H1 (cell line): ENCODE results near the gene KDM6B. TPM values are rescaled to one million over a fixed set of nuclear protein-coding genes. Genes with fewer than 3 reads are reported as not detected.

Source experiments
- CTCF ChIA-PET: fragments of 300-600 bp; sonication (Branson Sonifier 250); formaldehyde crosslinking; loops from one replicate; lab custom pipeline; 2021; ENCODE audit not compliant: partially characterized antibody; lab: Charles Lee
- POLR2A ChIA-PET: fragments of 300-600 bp; sonication (Branson Sonifier 250); formaldehyde crosslinking; loops from one replicate; lab custom pipeline; 2021; ENCODE audit warnings: inconsistent platforms; ENCODE audit not compliant: partially characterized antibody; lab: Charles Lee
- DNase-seq, 2 experiments: peaks; one replicate each; pipeline versions ENCODE4 v3.0.0 to v3.0.0-alpha.2; 2010 to 2022; ENCODE audit warnings: low spot score in 2 of 2, low read depth in 1 of 2, mixed read lengths in 1 of 2
- FAIRE-seq: peaks from 2 replicates; lab custom pipeline; 2011; peaks lifted over from hg19 to GRCh38; lab: Jason Lieb, UNC
- H2AFZ ChIP-seq: 2 replicates; pipeline ENCODE4 v1.8.1; 2012; ENCODE audit warnings: low read length, inconsistent platforms
- H2AK5ac ChIP-seq: 2 replicates; pipeline ENCODE4 v1.6.1; 2013; ENCODE audit warnings: low read depth, low read length
- H2BK120ac ChIP-seq: replicated peaks from 2 replicates; pipeline ENCODE3; 2013; ENCODE audit warnings: low read depth, low read length, inconsistent platforms
- H2BK12ac ChIP-seq: 2 replicates; pipeline ENCODE4 v1.6.1; 2013; ENCODE audit warnings: low read depth, low read length
- H2BK15ac ChIP-seq: 2 replicates; pipeline ENCODE4 v1.6.1; 2013; ENCODE audit warnings: low read length
- H2BK20ac ChIP-seq: 2 replicates; pipeline ENCODE4 v1.6.1; 2013; ENCODE audit warnings: low read length
- H2BK5ac ChIP-seq: 2 replicates; pipeline ENCODE4 v1.6.1; 2013; ENCODE audit warnings: low read depth, low read length
- H3K14ac ChIP-seq: 2 replicates; pipeline ENCODE4 v1.6.1; 2013; ENCODE audit warnings: inconsistent platforms; ENCODE audit not compliant: insufficient read length
- H3K18ac ChIP-seq: 2 replicates; pipeline ENCODE4 v1.6.1; 2013; ENCODE audit warnings: low read length; ENCODE audit errors: extremely low read depth
- H3K23ac ChIP-seq: 2 replicates; pipeline ENCODE4 v1.6.1; 2013; ENCODE audit warnings: inconsistent platforms; ENCODE audit not compliant: insufficient read length
- H3K23me2 ChIP-seq: 2 replicates; pipeline ENCODE4 v1.6.1; 2013; ENCODE audit warnings: low read depth, low read length
- H3K27ac ChIP-seq: 2 replicates; pipeline ENCODE4 v1.6.1; 2011; ENCODE audit warnings: low read depth, low read length, inconsistent platforms
- H3K27me3 ChIP-seq, 4 experiments: replicated peaks in 1 of 4; 1 replicate in 1 of 4; 2 replicates in 3 of 4; pipeline versions ENCODE4 v1.6.1 to v1.8.1; 2011 to 2013; ENCODE audit warnings: low read length in 3 of 4, mild to moderate bottlenecking in 3 of 4, inconsistent platforms in 2 of 4, mixed read lengths in 2 of 4, moderate library complexity in 1 of 4; ENCODE audit not compliant: control insufficient read depth in 3 of 4, insufficient read depth in 3 of 4; ENCODE audit errors: extremely low read depth in 1 of 4
- H3K36me3 ChIP-seq, 4 experiments: 2 replicates each; pipeline versions ENCODE4 v1.6.1 to v1.8.1; 2011 to 2013; ENCODE audit warnings: mild to moderate bottlenecking in 4 of 4, low read length in 3 of 4, moderate library complexity in 2 of 4, control low read depth in 1 of 4, inconsistent platforms in 1 of 4; ENCODE audit not compliant: insufficient read depth in 4 of 4, control insufficient read depth in 2 of 4
- H3K4ac ChIP-seq: replicated peaks from 2 replicates; pipeline ENCODE3; 2013; ENCODE audit warnings: low read length, low read depth, mixed read lengths, inconsistent platforms; ENCODE audit not compliant: insufficient read length
- H3K4me1 ChIP-seq, 4 experiments: replicated peaks in 1 of 4; 1 replicate in 1 of 4; 2 replicates in 3 of 4; pipeline versions ENCODE4 v1.6.1 to v1.8.1; 2011 to 2013; ENCODE audit warnings: low read length in 3 of 4, inconsistent platforms in 2 of 4, mixed read lengths in 1 of 4; ENCODE audit not compliant: insufficient read depth in 4 of 4, control insufficient read depth in 3 of 4
- H3K4me2 ChIP-seq, 2 experiments: 2 replicates each; pipeline versions ENCODE4 v1.6.1 to v1.8.1; 2011 to 2013; ENCODE audit warnings: low read depth in 2 of 2, low read length in 2 of 2, control low read depth in 1 of 2, inconsistent platforms in 1 of 2, mild to moderate bottlenecking in 1 of 2; ENCODE audit not compliant: insufficient read depth in 1 of 2
- H3K4me3 ChIP-seq, 4 experiments: fragments of 200-600, 300-600 bp in 1 of 4; sonication (generic), shearing (Covaris generic), sonication (Bioruptor Twin) in 1 of 4; 2 replicates each; pipeline versions ENCODE4 v1.5.1 to v1.8.1; 2011 to 2016; ENCODE audit warnings: low read length in 4 of 4, low read depth in 3 of 4, control low read depth in 2 of 4, inconsistent platforms in 2 of 4, mild to moderate bottlenecking in 2 of 4, mixed read lengths in 1 of 4, moderate library complexity in 1 of 4; ENCODE audit not compliant: insufficient read depth in 2 of 4; ENCODE audit errors: extremely low read depth in 1 of 4
- H3K56ac ChIP-seq: replicated peaks from 2 replicates; pipeline ENCODE3; 2013; ENCODE audit warnings: low read depth, mild to moderate bottlenecking, mixed read lengths, low read length, inconsistent platforms; ENCODE audit not compliant: insufficient read length
- H3K79me1 ChIP-seq: 2 replicates; pipeline ENCODE4 v1.6.1; 2013; ENCODE audit warnings: low read depth, low read length, control low read depth
- H3K79me2 ChIP-seq, 2 experiments: 2 replicates each; pipeline versions ENCODE4 v1.6.1 to v1.8.1; 2012 to 2013; ENCODE audit warnings: low read length in 2 of 2, mild to moderate bottlenecking in 2 of 2, inconsistent platforms in 1 of 2; ENCODE audit not compliant: insufficient read depth in 2 of 2, control insufficient read depth in 1 of 2
- H3K9ac ChIP-seq, 4 experiments: replicated peaks in 1 of 4; 1 replicate in 1 of 4; 2 replicates in 3 of 4; pipeline versions ENCODE4 v1.6.1 to v1.8.1; 2011 to 2013; ENCODE audit warnings: low read depth in 3 of 4, low read length in 3 of 4, control low read depth in 2 of 4, mild to moderate bottlenecking in 2 of 4, moderate library complexity in 2 of 4, inconsistent platforms in 1 of 4; ENCODE audit errors: extremely low read depth in 1 of 4
- H3K9me3 ChIP-seq, 2 experiments: 2 replicates each; pipeline versions ENCODE4 v1.6.1 to v1.8.1; 2012 to 2013; ENCODE audit warnings: mild to moderate bottlenecking in 2 of 2, moderate library complexity in 2 of 2, control low read depth in 1 of 2, inconsistent platforms in 1 of 2, low read depth in 1 of 2, low read length in 1 of 2, mixed read lengths in 1 of 2; ENCODE audit not compliant: insufficient read depth in 2 of 2
- H4K20me1 ChIP-seq, 2 experiments: replicated peaks in 1 of 2; 2 replicates each; pipeline versions ENCODE3 to v1.8.1; 2011 to 2013; ENCODE audit warnings: inconsistent platforms in 2 of 2, low read length in 2 of 2, mild to moderate bottlenecking in 1 of 2; ENCODE audit not compliant: insufficient read depth in 2 of 2, control insufficient read depth in 1 of 2
- H4K5ac ChIP-seq: 2 replicates; pipeline ENCODE4 v1.6.1; 2013; ENCODE audit warnings: low read length, low read depth, mixed read lengths, inconsistent platforms; ENCODE audit not compliant: insufficient read length
- H4K8ac ChIP-seq: 2 replicates; pipeline ENCODE4 v1.8.0; 2013; ENCODE audit warnings: mild to moderate bottlenecking, moderate library complexity, low read length, inconsistent platforms; ENCODE audit not compliant: insufficient read depth; ENCODE audit errors: extremely low read depth
- H4K91ac ChIP-seq: replicated peaks from 2 replicates; pipeline ENCODE3; 2013; ENCODE audit warnings: low read length, mixed read lengths, inconsistent platforms; ENCODE audit not compliant: insufficient read length
- ATF2 ChIP-seq: IDR thresholded peaks from 2 replicates; pipeline ENCODE4 v1.6.1; 2012; ENCODE audit warnings: low read length, inconsistent platforms
- ATF3 ChIP-seq: IDR thresholded peaks from 2 replicates; pipeline ENCODE4 v1.6.1; 2011; ENCODE audit warnings: low read depth, mild to moderate bottlenecking, low read length; ENCODE audit not compliant: insufficient read depth
- CBX8 ChIP-seq: fragments of 300-800, 300-1000 bp; sonication (generic); IDR thresholded peaks from 2 replicates; pipeline ENCODE4 v1.7.1; 2016; ENCODE audit warnings: low read depth, low read length, borderline replicate concordance
- CEBPB ChIP-seq: IDR thresholded peaks from 2 replicates; pipeline ENCODE4 v1.6.1; 2012; ENCODE audit warnings: low read depth, low read length
- CTBP2 ChIP-seq: IDR thresholded peaks from 2 replicates; pipeline ENCODE4 v1.7.0; 2011; ENCODE audit warnings: borderline replicate concordance, mild to moderate bottlenecking, moderate library complexity, mixed read lengths, low read length; ENCODE audit not compliant: insufficient read depth, insufficient read length
- JUND ChIP-seq: IDR thresholded peaks from 2 replicates; pipeline ENCODE4 v1.6.1; 2011; ENCODE audit warnings: mild to moderate bottlenecking, improper control_type of control experiment, low read length
- KDM4A ChIP-seq: IDR thresholded peaks from one replicate; pipeline ENCODE4 v1.7.1; 2012; ENCODE audit warnings: low read depth, mild to moderate bottlenecking, moderate library complexity, low read length, inconsistent platforms; ENCODE audit not compliant: severe bottlenecking
- NANOG ChIP-seq: IDR thresholded peaks from 2 replicates; pipeline ENCODE4 v1.6.1; 2011; ENCODE audit warnings: low read length, low read depth, mild to moderate bottlenecking, inconsistent platforms; ENCODE audit not compliant: insufficient read depth, poor library complexity, severe bottlenecking
- RFX5 ChIP-seq: IDR thresholded peaks from 2 replicates; pipeline ENCODE4 v1.6.1; 2011; ENCODE audit warnings: low read depth, low read length, improper control_type of control experiment, borderline replicate concordance
- TEAD4 ChIP-seq: IDR thresholded peaks from 2 replicates; pipeline ENCODE4 v1.6.1; 2012; ENCODE audit warnings: low read depth, low read length, inconsistent platforms, mixed read lengths
- WGBS, 2 experiments: shearing (Covaris generic) in 1 of 2; methylation state at CpG; one replicate each; pipeline versions ENCODE4 v1.1.6 to v1.1.7; 2013 to 2015; ENCODE audit warnings: low lambda C conversion rate in 2 of 2, mixed read lengths in 2 of 2, inconsistent platforms in 1 of 2, low coverage in 1 of 2, missing lambda C conversion rate in 1 of 2; ENCODE audit not compliant: insufficient replicate concordance in 2 of 2, insufficient coverage in 1 of 2, insufficient read length in 1 of 2; ENCODE audit errors: extremely low coverage in 1 of 2, missing lambda C conversion rate in 1 of 2; 5-methylcytosine and 5-hydroxymethylcytosine counted together
- polyA plus RNA-seq, 7 experiments: library from polyadenylated mRNA; depleted of rRNA in 3 of 7; stranded (reverse) in 5 of 7; unstranded in 2 of 7; fragments of >200 nt in 5 of 7; fragments of 200-250 nt in 2 of 7; gene quantifications; 1 replicate in 5 of 7; 2 replicates in 1 of 7; 4 replicates in 1 of 7; pipeline versions ENCODE4 v1.2.1 to v1.2.3, GENCODE V29; 2011 to 2013; ENCODE audit warnings: missing spikeins in 2 of 7, mixed read lengths in 2 of 7
- total RNA-seq: library from RNA; stranded (reverse); fragmentation: NEBNext Ultra II Directional; extraction: Animal tissue kit (Norgen Biotek cat#: 25700); gene quantifications from 2 replicates; pipeline ENCODE4 v1.2.1, GENCODE V29; 2021

Gene KDM6B
- total and polyA plus RNA-seq, 2 of the 8 experiments (the other 6 are each of a cell fraction or from before 2014, with no cell fraction given): 0.48 to 3.7 TPM

- Histone ChIP-seq H4K20me1 (no peaks in the 10 kb centered on the region), H3K27me3 (peaks cover 0 to 15% (median 10%) of the 10 kb centered on the region in 4 experiments; a peak in 6 of 7 replicates), H3K79me1 (no peaks in the 10 kb centered on the region), H2AFZ (peak overlapping the region; percentile 28; the same call in 1 of the 2 replicates), H3K23ac (no peak overlapping the region), H3K4ac (no peak overlapping the region), H3K9me3 (no peaks in the 10 kb centered on the region), H3K9ac (no peak overlapping the region), H2BK5ac (0 out of 2 replicates have a peak overlapping the region, but pooled peaks have one; percentile 16), H3K4me2 (peak overlapping the region; percentile 11 to 19; a peak in 1 of 4 replicates), H3K79me2 (no peaks in the 10 kb centered on the region), H3K14ac (no peak overlapping the region), H3K4me3 (no peak overlapping the region), H2BK20ac (peak overlapping the region; percentile 48; the same call in 1 of the 2 replicates), H3K23me2 (no peaks in the 10 kb centered on the region), H3K18ac (no peak overlapping the region; the same call in 1 of the 2 replicates), H4K5ac (no peak overlapping the region), H3K27ac (no peak overlapping the region), H3K36me3 (no peaks in the 10 kb centered on the region), H2BK15ac (peak overlapping the region; percentile 72; the same call in 1 of the 2 replicates), H4K8ac (no peak overlapping the region), H2BK120ac (no peak overlapping the region), H4K91ac (no peak overlapping the region), H2AK5ac (no peak overlapping the region; the same call in 1 of the 2 replicates), H2BK12ac (peak overlapping the region; percentile 62; the same call in 1 of the 2 replicates), H3K56ac (no peak overlapping the region), H3K4me1 (peaks cover 0 to 7% (median 5%) of the 10 kb centered on the region in 4 experiments; a peak in 5 of 7 replicates)
- FAIRE-seq (no peak), DNase-seq (no peak)
- WGBS, 2 experiments: 62% methylated on average over 20 of the region's 20 CpGs; no CpG with 5 or more reads in 1 of the 2 experiments
- ChIA-PET CTCF (interaction anchor here (0.6 to 8.9 kb wide), 22 partner anchors 9 to 1866 kb away, joined by 3 to 71 read pairs (median 4); partner anchors contain the start of genes KDM6B and NAA38), POLR2A (interaction anchor here (0.6 to 1.0 kb wide), 2 partner anchors 9 to 13 kb away, joined by 3 to 5 read pairs; no protein-coding TSS in a partner anchor)
- no peak for TF ChIP-seq KDM4A
- no peak for TF ChIP-seq CEBPB
- TF ChIP-seq TEAD4: peak; percentile 59; the same call in 1 of the 2 replicates
- TF ChIP-seq RFX5: no peak
- no peak for TF ChIP-seq CTBP2
- TF ChIP-seq ATF2: no peak
- no peak for TF ChIP-seq CBX8
- no peak for TF ChIP-seq NANOG
- TF ChIP-seq JUND: peak; percentile 82
- TF ChIP-seq ATF3: no peak
Observed at GRCh38 chr17:7823581-7824001, 10.4 kb upstream of the KDM6B start.
